NCI-H1417 (cell line): ENCODE results near the gene MMD2.

Source experiments
- DNase-seq, 3 experiments: peaks; one replicate each; lab custom pipeline; 2025; lab: John Stamatoyannopoulos, UW

The MMD2 gene

DNA sequence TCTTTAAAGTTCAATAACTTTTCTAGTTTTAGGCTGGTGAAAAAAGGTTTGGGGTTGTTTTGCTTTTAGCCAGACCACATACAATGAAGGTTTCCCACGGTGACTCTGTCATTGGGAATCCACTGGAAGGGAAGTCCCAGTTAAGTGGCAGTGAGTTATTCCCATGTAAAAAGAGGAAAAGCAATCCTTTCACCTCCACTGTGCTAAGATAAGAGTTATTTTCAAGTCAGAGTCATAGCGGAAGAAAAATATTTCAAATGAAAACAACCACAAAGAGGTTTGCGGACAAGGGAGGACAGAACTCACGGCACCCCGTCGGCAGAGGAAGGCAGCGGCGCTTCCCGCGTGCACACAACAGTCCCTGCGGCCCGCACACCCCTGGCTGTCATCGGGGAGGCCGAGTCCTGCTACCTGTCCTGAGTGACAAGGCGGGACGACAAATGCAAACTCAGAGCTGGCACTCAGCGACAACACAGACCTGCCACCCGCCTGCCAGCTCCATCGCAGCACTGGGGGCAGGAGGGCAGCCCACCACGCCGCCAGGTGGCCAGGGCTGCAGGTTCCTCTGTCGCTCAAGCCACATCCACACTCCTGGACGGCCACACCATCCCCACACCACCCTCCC is 87.8 kb downstream of the MMD2 start:
- DNase-seq, result no peak

DNA sequence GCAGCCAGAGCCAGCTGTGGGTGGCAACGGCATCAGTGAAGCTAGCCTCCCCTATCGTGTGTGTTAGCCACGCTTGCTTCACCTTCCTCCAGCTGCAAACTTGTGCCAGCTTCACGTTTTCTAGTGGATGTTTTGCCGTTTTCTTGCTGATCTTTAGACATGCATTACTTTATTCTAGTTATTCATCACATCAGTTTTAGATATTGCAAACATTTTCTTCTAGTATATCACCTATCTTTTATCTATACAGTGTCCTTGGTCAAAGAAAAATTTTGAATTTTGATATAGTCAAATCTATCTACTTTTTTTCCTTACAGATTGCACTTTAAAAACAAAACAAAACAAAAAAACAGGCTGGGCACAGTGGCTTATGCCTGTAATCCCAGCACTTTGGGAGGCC is 90.5 kb downstream of the MMD2 start:
- no peak for DNase-seq

DNA sequence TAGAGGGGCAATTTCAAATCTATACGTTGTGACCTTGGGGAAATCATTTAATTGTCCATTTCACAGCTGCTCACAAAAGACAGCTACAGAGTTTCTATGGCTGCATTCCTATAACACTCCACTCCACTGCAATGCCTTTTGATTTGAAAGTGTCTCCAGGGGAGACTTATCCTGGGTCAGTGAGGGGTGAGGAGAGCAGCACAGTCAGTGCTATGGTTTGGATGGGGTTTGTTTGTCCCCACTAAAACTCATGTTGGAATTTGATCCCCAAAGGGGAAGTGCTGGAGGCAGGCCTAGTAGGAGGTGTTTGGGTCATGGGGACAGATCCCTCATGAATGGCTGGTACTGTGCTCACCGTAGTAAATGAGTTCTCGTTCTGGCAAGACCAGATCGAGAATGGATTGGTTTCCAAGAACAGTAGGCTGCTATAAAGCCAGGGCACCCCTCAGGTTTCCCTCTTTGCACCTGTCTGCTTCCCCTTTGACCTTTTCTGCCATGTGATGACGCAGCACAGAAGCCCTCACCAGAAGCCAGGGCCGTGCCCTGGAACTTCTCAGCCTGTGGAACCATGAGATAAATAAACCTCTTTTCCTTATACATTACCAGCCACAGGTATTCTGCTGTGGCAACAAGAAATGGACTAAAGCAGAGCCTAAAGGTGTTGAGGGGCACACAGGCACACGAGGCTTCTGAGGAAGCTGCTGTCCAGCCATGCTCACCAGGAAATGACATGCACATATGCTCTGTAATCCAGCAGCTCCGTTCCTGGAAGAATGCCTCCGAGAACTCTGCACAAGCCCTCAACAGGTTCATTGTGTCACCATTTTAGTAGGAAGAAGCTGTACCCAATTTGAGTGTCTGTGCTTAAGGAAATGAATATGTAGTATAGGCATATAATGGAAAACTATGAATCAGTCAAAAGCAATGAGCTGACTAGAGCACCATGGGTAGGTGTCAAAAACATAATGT is 92.2 kb downstream of the MMD2 start:
- DNase-seq, result no peak

DNA sequence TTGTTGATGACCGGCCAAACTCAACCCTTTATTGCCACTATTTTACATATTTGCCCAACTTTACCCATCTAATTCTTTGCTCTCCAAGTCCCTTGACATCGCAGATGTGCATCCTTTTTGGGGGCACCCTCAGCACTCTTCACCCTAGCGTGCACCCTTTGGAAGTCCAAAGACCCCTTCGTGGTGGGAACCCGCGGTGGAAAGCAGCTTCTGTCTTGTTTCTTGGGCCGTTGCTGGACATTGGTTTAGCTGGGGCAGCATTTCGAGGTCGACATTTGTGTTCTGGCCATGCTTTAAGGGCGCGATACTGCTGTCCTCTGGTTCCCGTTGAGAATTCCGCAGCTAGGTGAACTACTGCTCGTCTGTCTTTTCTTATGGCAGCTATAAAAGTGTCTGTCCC is 96.8 kb downstream of the MMD2 start:
- DNase-seq, result no peak

DNA sequence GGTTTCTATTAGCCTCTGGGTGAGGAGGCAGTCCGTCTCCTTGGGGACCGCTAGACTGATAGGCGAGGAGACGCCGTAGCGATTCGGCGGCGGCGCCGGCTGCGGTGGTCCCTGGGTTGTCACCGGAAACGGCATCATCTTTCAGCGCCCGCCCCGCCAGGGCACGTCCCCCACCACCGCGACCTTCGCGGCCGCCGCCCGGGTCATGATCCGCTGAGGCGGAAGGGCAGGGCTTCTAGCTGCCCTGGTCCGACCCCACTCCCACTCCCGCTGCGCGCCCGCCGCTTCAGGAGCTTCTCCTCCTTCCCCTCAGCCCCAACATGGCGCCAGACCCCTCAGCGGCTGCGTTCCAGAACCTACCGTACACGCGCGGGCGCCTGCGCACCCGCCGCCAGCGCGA is 97.3 kb downstream of the MMD2 start, which contains the start of gene PAPOLB:
TSS of gene PAPOLB (minus strand) at position 358 of the 400 bp plus-strand sequence. CDS start at position 138, 220 bp downstream.
- no peak for DNase-seq

DNA sequence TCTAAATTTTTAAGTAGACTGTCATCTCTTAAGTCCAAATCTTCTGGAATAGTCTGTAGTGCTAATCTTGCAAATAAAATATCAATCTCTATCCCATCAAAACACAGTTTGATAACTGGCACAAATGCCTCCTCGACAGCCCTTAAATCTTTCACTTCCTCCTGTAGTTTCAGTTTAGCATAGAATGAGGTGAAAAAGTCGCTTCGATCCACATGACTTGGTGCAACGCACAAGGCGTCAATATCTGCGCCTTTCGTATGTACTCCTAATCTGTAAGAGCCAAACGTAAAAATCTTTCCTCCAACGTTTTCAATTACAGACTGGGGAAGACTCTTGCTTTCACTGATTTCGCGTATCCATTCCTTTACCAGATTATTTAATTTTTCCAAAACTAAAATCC is 97.8 kb downstream of the MMD2 start:
- DNase-seq, result no peak

DNA sequence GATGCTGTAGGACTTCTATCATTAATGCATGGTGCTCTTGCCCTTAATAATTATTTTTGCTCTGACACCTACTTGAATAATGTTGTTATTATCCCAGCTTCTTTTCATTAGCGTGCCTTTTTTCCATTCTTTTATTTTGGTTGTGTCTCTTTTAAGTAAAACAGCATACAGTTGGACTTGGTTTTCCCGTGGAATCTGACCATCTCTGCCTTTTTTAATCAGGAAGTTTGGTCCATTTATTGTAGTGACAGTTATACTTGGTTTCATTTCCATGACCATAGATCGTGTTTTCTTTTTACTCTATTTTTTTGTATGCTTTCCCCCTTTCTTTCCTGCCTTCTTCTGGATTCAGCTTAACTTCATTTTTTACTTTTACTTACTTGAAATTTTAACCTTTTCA is 101.8 kb downstream of the MMD2 start:
- DNase-seq, result no peak

DNA sequence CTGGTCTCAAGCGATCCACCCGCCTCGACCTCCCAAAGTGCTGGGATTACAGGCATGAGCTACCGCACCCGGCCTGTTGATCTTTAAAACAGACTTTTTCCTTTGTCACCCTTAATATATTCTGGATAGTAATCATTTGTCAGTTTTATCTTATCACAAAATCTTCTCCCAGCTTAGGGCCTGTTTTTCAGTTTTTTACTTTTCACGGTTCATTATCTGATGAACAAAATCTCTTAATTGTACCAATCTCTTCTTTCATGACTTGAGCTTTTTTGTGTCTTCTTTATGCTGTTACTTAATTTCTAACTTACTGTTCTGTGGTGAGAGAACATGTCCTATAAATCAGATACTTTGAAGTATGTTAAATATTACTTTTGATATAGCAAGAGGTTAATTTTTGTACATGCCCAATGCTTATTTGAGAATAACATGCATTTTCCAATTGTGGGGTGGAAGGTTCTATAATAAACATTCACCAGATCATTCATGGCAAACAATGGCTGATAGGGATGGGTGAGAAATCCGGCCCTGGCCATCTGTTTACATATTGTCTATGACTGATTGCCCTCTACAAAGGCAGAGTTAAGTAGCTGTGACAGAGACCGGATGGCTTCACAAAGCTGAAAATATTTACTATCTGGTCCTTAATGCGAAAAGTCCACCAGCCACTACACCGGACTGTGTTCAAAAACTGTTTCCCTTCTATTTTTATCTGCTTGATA is 102.5 kb downstream of the MMD2 start:
- peak in 2 of 3 experiments; percentile 10 to 54 for DNase-seq
